Neural cell (in vitro differentiated cells): ENCODE data around the gene ANKS3. TPM values are rescaled to one million over a fixed set of nuclear protein-coding genes. Genes with fewer than 3 reads are reported as not detected.

Source experiments
- H2AFZ ChIP-seq: fragments of 200-600, 300-800 bp; sonication (generic), shearing (Covaris generic); 2 replicates; pipeline ENCODE4 v1.6.0; 2014; ENCODE audit warnings: low read depth, mild to moderate bottlenecking, antibody characterized with exemption, low read length, moderate library complexity
- H3F3A ChIP-seq: fragments of 200-600 bp; shearing (Covaris generic); 2 replicates; pipeline ENCODE4 v1.6.1; 2016; ENCODE audit warnings: mild to moderate bottlenecking, moderate library complexity, mixed read lengths, antibody characterized with exemption, low read length; ENCODE audit not compliant: insufficient read depth, poor library complexity, severe bottlenecking
- H3K27ac ChIP-seq: fragments of 200-600, 300-800 bp; sonication (generic), shearing (Covaris generic); 2 replicates; pipeline ENCODE4 v1.5.1; 2014; ENCODE audit warnings: mild to moderate bottlenecking, low read length, moderate library complexity
- H3K27me3 ChIP-seq: fragments of 300-800, 200-600 bp; sonication (generic), shearing (Covaris generic); 2 replicates; pipeline ENCODE4 v1.6.0; 2014; ENCODE audit warnings: mild to moderate bottlenecking, low read depth, low read length, moderate library complexity; ENCODE audit not compliant: insufficient read depth
- H3K36me3 ChIP-seq: fragments of 300-800, 200-600 bp; sonication (generic), shearing (Covaris generic); 2 replicates; pipeline ENCODE4 v1.5.1; 2014; ENCODE audit warnings: mild to moderate bottlenecking, antibody characterized with exemption, low read length, moderate library complexity; ENCODE audit not compliant: insufficient read depth
- H3K4me2 ChIP-seq: fragments of 300-800, 200-600 bp; sonication (generic), shearing (Covaris generic); 2 replicates; pipeline ENCODE4 v1.6.0; 2014; ENCODE audit warnings: mild to moderate bottlenecking, low read length
- H3K4me3 ChIP-seq: fragments of 300-800, 200-600 bp; sonication (generic), shearing (Covaris generic); 2 replicates; pipeline ENCODE4 v1.5.1; 2014; ENCODE audit warnings: mild to moderate bottlenecking, low read length, moderate library complexity
- H3K79me2 ChIP-seq: fragments of 200-600 bp; shearing (Covaris generic); replicated peaks from 2 replicates; pipeline ENCODE4 v1.6.0; 2014; ENCODE audit warnings: mild to moderate bottlenecking, low read length, moderate library complexity; ENCODE audit not compliant: insufficient read depth
- H3K9ac ChIP-seq: fragments of 300-800, 200-600 bp; sonication (generic), shearing (Covaris generic); 2 replicates; pipeline ENCODE4 v1.6.1; 2016; ENCODE audit warnings: mild to moderate bottlenecking, low read length, mixed read lengths
- H3K9me2 ChIP-seq: fragments of 200-600 bp; shearing (Covaris generic); 2 replicates; pipeline ENCODE4 v1.6.1; 2016; ENCODE audit warnings: mild to moderate bottlenecking, low read length, mixed read lengths; ENCODE audit not compliant: insufficient read depth
- H3K9me3 ChIP-seq: fragments of 200-600, 300-800 bp; sonication (generic), shearing (Covaris generic); 2 replicates; pipeline ENCODE4 v1.6.1; 2016; ENCODE audit warnings: mild to moderate bottlenecking, mixed run types, low read length, moderate library complexity, mixed read lengths
- H4K20me1 ChIP-seq: fragments of 200-600 bp; shearing (Covaris generic); 2 replicates; pipeline ENCODE4 v1.6.1; 2016; ENCODE audit warnings: mild to moderate bottlenecking, mixed run types; ENCODE audit not compliant: insufficient read depth
- CTCF ChIP-seq: fragments of 450-650 bp; IDR thresholded peaks from 2 replicates; pipeline ENCODE4 v1.5.1; 2014; ENCODE audit warnings: antibody characterized with exemption, mild to moderate bottlenecking, moderate library complexity; ENCODE audit not compliant: poor library complexity, severe bottlenecking
- EP300 ChIP-seq: fragments of 450-650 bp; conservative IDR thresholded peaks from 2 replicates; pipeline ENCODE4 v1.6.1; 2014; ENCODE audit warnings: antibody characterized with exemption, mild to moderate bottlenecking, moderate library complexity; ENCODE audit not compliant: poor library complexity, severe bottlenecking
- EZH2 ChIP-seq: fragments of 200-600, 300-800 bp; shearing (Covaris generic), sonication (generic); IDR thresholded peaks from 2 replicates; pipeline ENCODE4 v1.6.1; 2014; ENCODE audit warnings: antibody characterized with exemption, low read length, borderline replicate concordance, mild to moderate bottlenecking; ENCODE audit not compliant: insufficient read depth, poor library complexity, severe bottlenecking
- MXI1 ChIP-seq: fragments of 450-650 bp; conservative IDR thresholded peaks from 2 replicates; pipeline ENCODE4 v1.6.1; 2014; ENCODE audit warnings: antibody characterized with exemption, mild to moderate bottlenecking; ENCODE audit not compliant: poor library complexity, severe bottlenecking
- POLR2AphosphoS5 ChIP-seq: IDR thresholded peaks from 2 replicates; pipeline ENCODE4 v1.6.1; 2012
- RAD21 ChIP-seq: fragments of 450-650 bp; conservative IDR thresholded peaks from 2 replicates; pipeline ENCODE4 v1.6.1; 2014; ENCODE audit warnings: antibody characterized with exemption, mild to moderate bottlenecking, moderate library complexity
- REST ChIP-seq: IDR thresholded peaks from 2 replicates; pipeline ENCODE4 v1.6.1; 2012; ENCODE audit warnings: borderline replicate concordance
- SMC3 ChIP-seq: fragments of 450-650 bp; conservative IDR thresholded peaks from 2 replicates; pipeline ENCODE4 v1.6.1; 2014; ENCODE audit warnings: antibody characterized with exemption, mild to moderate bottlenecking, moderate library complexity; ENCODE audit not compliant: poor library complexity
- TAF1 ChIP-seq: IDR thresholded peaks from 2 replicates; pipeline ENCODE4 v1.6.1; 2012; ENCODE audit warnings: low read depth
- polyA plus RNA-seq: library from polyadenylated mRNA; depleted of rRNA; stranded (reverse); fragments of >200 nt; gene quantifications from 2 replicates; pipeline ENCODE4 v1.2.3, GENCODE V29; 2014

Gene ANKS3
- polyA plus RNA-seq, 1 donor from 2014 or later, result 53.9 TPM

GRCh38 chr16:4776141-4776705 lies 42.2 kb upstream of the ANKS3 start:
- no peaks in the 10 kb centered on the region for H3K79me2 ChIP-seq
- no peak overlapping the region for H3K9ac ChIP-seq
- H3K36me3 ChIP-seq, result no peaks in the 10 kb centered on the region

GRCh38 chr16:4775005-4775404 lies 40.9 kb upstream of the ANKS3 start:
- H3F3A ChIP-seq, result no peaks in the 10 kb centered on the region
- no peaks in the 10 kb centered on the region for H3K9me2 ChIP-seq
- TF ChIP-seq MXI1 (no peak), REST (no peak), EZH2 (no peak), TAF1 (no peak), CTCF (no peak), RAD21 (no peak)

More at GRCh38 chr16:4776141-4776705, 42.2 kb upstream of the ANKS3 start:
- H3K27me3 ChIP-seq, result no peaks in the 10 kb centered on the region
- no peaks in the 10 kb centered on the region for H3K9me2 ChIP-seq
- no peak overlapping the region for H3K27ac ChIP-seq
- H3F3A ChIP-seq, result no peaks in the 10 kb centered on the region
- no peak overlapping the region for H3K4me3 ChIP-seq
- TF ChIP-seq REST, result no peak
- TF ChIP-seq SMC3, result no peak
- TF ChIP-seq TAF1, result no peak
- TF ChIP-seq MXI1, result no peak
- no peak for TF ChIP-seq RAD21
- TF ChIP-seq EZH2, result no peak
- no peak for TF ChIP-seq CTCF
- no peak for TF ChIP-seq POLR2AphosphoS5
- no peak for TF ChIP-seq EP300
- H4K20me1 ChIP-seq, result no peaks in the 10 kb centered on the region
- no peak overlapping the region for H2AFZ ChIP-seq
- no peaks in the 10 kb centered on the region for H3K9me3 ChIP-seq
- no peak overlapping the region for H3K4me2 ChIP-seq

More at GRCh38 chr16:4775005-4775404, 40.9 kb upstream of the ANKS3 start:
- Histone ChIP-seq H2AFZ (no peak overlapping the region), H3K36me3 (no peaks in the 10 kb centered on the region), H3K79me2 (no peaks in the 10 kb centered on the region), H3K9me3 (no peaks in the 10 kb centered on the region), H3K27me3 (no peaks in the 10 kb centered on the region), H3K4me3 (no peak overlapping the region), H3K4me2 (no peak overlapping the region), H3K27ac (no peak overlapping the region), H3K9ac (no peak overlapping the region), H4K20me1 (no peaks in the 10 kb centered on the region)
